Testis (tissue), 3 donors: ENCODE data around the gene PCCA. TPM values are rescaled to one million over a fixed set of nuclear protein-coding genes. Genes with fewer than 3 reads are reported as not detected.

Experiments
- DNase-seq: peaks from one replicate; pipeline ENCODE4 v3.0.0-alpha.2; 2019
- H3K27ac ChIP-seq, 2 donors: fragments of 200-600 bp; sonication (generic); one replicate each; pipeline ENCODE4 v1.5.1; 2019
- H3K27me3 ChIP-seq: fragments of 200-600 bp; sonication (generic); one replicate; pipeline ENCODE4 v1.5.1; 2019
- H3K36me3 ChIP-seq: fragments of 200-600 bp; sonication (generic); one replicate; pipeline ENCODE4 v1.5.1; 2017; ENCODE audit warnings: low read depth; ENCODE audit errors: missing control alignments
- H3K4me1 ChIP-seq: fragments of 200-600 bp; sonication (generic); one replicate; pipeline ENCODE4 v1.5.1; 2019
- H3K4me3 ChIP-seq, 2 donors: fragments of 200-600 bp; sonication (generic); one replicate each; pipeline ENCODE4 v1.5.1; 2017 to 2019
- H3K9me3 ChIP-seq: fragments of 200-600 bp; sonication (generic); one replicate; pipeline ENCODE4 v1.5.1; 2017
- CTCF ChIP-seq, 3 experiments: fragments of 450-650 bp in 2 of 3; fragments of 200-600 bp in 1 of 3; sonication (generic) in 1 of 3; IDR thresholded peaks; one replicate each; pipeline ENCODE4 v1.5.1; 2016 to 2019; ENCODE audit warnings: antibody characterized with exemption in 3 of 3, mild to moderate bottlenecking in 2 of 3, moderate library complexity in 1 of 3
- POLR2A ChIP-seq: fragments of 450-650 bp; IDR thresholded peaks from one replicate; pipeline ENCODE4 v1.6.1; 2017; ENCODE audit warnings: antibody characterized with exemption, mild to moderate bottlenecking, moderate library complexity
- WGBS, 2 donors: methylation state at CpG; one replicate each; pipeline ENCODE4 v1.1.5; 2018; 5-methylcytosine and 5-hydroxymethylcytosine counted together
- intact Hi-C: fragments of 100-400 bp; cut with DNase I; formaldehyde crosslinking; loops from one replicate; pipeline ENCODE4 v1.15.1; 2023; ENCODE audit warnings: low total_unique reads
- polyA plus RNA-seq: library from polyadenylated mRNA; stranded (reverse); fragments of 350-450 nt; fragmentation: Illumina TruSeq; extraction: RNeasy Lipid Tissue Mini Kit (QIAGEN cat#74804); gene quantifications from one replicate; pipeline ENCODE4 v1.2.3, GENCODE V29; 2014; ENCODE audit warnings: low read depth, low replicate concordance; ENCODE audit not compliant: insufficient read depth
- total RNA-seq, 2 donors: library from RNA; depleted of rRNA; stranded (reverse); fragments of >200 nt; gene quantifications; one replicate each; pipeline ENCODE4 v1.2.3, GENCODE V29; 2016

The PCCA gene
- total and polyA plus RNA-seq, 3 donors from 2014 or later, result 17.9 to 56.2 (median 39.2) TPM

- Histone ChIP-seq H3K27ac (no peak overlapping the region), H3K36me3 (no peaks in the 10 kb centered on the region), H3K27me3 (no peaks in the 10 kb centered on the region), H3K4me3 (no peak overlapping the region), H3K4me1 (no peaks in the 10 kb centered on the region), H3K9me3 (no peaks in the 10 kb centered on the region)
- DNase-seq, result no peak
- WGBS, 2 donors, result 86 to 90% methylated on average over 3 of the region's 3 CpGs
- intact Hi-C loops, result no loop called here
- TF ChIP-seq CTCF (IDR thresholded peaks at IDR 0.05) (no peak), POLR2A (no peak)
Observed at GRCh38 chr13:100262404-100262803, 173.5 kb downstream of the PCCA start.

GRCh38 chr13:100266026-100266425 is 177.1 kb downstream of the PCCA start:
- TF ChIP-seq CTCF (IDR thresholded peaks at IDR 0.05) (no peak), POLR2A (no peak)
- Histone ChIP-seq H3K9me3 (no peaks in the 10 kb centered on the region), H3K27ac (no peak overlapping the region), H3K36me3 (no peaks in the 10 kb centered on the region), H3K4me3 (no peak overlapping the region), H3K4me1 (no peaks in the 10 kb centered on the region), H3K27me3 (no peaks in the 10 kb centered on the region)
- 80 to 92% methylated on average over 2 of the region's 2 CpGs for WGBS, 2 donors
- intact Hi-C loops, result no loop called here
- no peak for DNase-seq

GRCh38 chr13:100269837-100270236 is 180.9 kb downstream of the PCCA start:
- no peaks in the 10 kb centered on the region for H3K27me3 ChIP-seq
- intact Hi-C loops, result no loop called here
- H3K4me1 ChIP-seq, result no peaks in the 10 kb centered on the region
- peak; percentile 47 for DNase-seq
- no peaks in the 10 kb centered on the region for H3K9me3 ChIP-seq
- no peak overlapping the region for H3K4me3 ChIP-seq
- TF ChIP-seq POLR2A (no peak), CTCF (IDR thresholded peaks at IDR 0.05) (no peak)
- WGBS, 2 donors, result 55% methylated on average over 2 of the region's 2 CpGs
- no peaks in the 10 kb centered on the region for H3K36me3 ChIP-seq
- no peak overlapping the region for H3K27ac ChIP-seq

- Histone ChIP-seq H3K9me3 (no peaks in the 10 kb centered on the region), H3K4me3 (no peak overlapping the region), H3K36me3 (no peaks in the 10 kb centered on the region), H3K27me3 (no peaks in the 10 kb centered on the region), H3K27ac (no peak overlapping the region), H3K4me1 (no peaks in the 10 kb centered on the region)
- TF ChIP-seq POLR2A (no peak), CTCF (IDR thresholded peaks at IDR 0.05) (no peak)
- DNase-seq, result no peak
- intact Hi-C loops, result no loop called here
- 91 to 94% methylated on average over 6 of the region's 6 CpGs for WGBS, 2 donors
Observed at GRCh38 chr13:100273138-100273537, 184.2 kb downstream of the PCCA start.

- no peak for TF ChIP-seq CTCF (IDR thresholded peaks at IDR 0.05)
- no peak for TF ChIP-seq POLR2A
- Histone ChIP-seq H3K9me3 (no peaks in the 10 kb centered on the region), H3K4me3 (no peak overlapping the region), H3K4me1 (no peaks in the 10 kb centered on the region), H3K36me3 (no peaks in the 10 kb centered on the region), H3K27me3 (no peaks in the 10 kb centered on the region), H3K27ac (no peak overlapping the region)
- WGBS, 2 donors, result 76 to 83% methylated on average over 6 of the region's 6 CpGs
- DNase-seq, result no peak
- intact Hi-C loops, result no loop called here
Observed at GRCh38 chr13:100273552-100273951, 184.7 kb downstream of the PCCA start.
